LNCaP clone FGC (cell line): Measurements from ENCODE around the gene MYMK.

Source experiments
- DNase-seq: peaks from one replicate; pipeline ENCODE4 v3.0.0-alpha.2; 2011; ENCODE audit warnings: low read depth
- H3K4me3 ChIP-seq: 2 replicates; pipeline ENCODE4 v1.5.1; 2011; ENCODE audit warnings: mild to moderate bottlenecking, low read depth, low read length, control low read depth
- TF ChIP-seq, protein P1 (sequence below): IDR thresholded peaks from 2 replicates; pipeline ENCODE4 v1.5.1; 2012; ENCODE audit warnings: mild to moderate bottlenecking; ENCODE audit not compliant: control insufficient read depth, insufficient read depth; ENCODE audit errors: extremely low read depth

Gene MYMK

DNA sequence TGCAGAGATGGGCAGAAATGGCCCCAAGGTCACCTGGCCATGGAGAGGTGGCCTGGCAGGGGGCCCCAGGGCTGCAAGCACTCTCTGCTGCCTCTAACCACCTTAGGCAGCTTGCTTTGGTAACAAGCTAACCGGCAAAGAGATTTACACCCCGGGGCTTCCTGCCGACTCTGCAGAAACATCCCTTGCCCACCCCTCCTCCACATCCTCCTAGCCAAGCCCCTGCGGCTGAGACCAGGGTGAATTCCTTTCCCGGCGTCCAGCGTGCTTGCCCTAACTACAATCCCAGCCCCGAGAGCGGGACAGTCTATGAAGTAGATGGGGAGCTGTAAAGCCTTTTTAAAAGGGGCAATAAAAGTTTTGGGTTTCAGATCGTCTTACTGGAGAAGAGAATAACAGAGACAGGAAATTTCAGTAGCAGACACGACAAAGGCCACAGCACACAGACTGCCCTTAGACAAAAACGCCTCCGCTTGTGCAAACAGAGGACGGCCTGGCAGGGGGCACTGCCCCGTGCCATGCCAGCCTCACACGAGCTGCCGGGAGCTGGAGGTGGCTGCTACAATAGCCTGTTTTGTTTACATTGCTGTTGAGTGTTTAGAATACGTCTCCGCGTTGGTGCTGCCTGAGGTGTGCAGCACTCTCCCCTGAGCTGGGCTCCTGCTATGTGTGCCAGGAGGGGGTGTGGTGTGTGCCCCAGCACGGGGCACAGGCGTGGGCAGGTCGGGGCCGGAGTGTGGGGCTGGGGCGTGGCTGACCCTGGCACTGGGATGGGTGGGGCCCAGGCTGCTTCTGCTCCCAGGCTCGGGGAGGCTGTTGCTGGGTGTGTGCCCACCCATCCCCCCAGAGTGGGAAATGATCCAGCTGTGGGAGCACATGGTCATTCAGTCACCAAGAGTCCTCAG, 15.3 kb downstream of the MYMK start:
- 0 out of 2 replicates have a peak overlapping the region, but pooled peaks have one; percentile 18 for H3K4me3 ChIP-seq
- DNase-seq = peak; percentile 17
- TF ChIP-seq, protein P1, sequence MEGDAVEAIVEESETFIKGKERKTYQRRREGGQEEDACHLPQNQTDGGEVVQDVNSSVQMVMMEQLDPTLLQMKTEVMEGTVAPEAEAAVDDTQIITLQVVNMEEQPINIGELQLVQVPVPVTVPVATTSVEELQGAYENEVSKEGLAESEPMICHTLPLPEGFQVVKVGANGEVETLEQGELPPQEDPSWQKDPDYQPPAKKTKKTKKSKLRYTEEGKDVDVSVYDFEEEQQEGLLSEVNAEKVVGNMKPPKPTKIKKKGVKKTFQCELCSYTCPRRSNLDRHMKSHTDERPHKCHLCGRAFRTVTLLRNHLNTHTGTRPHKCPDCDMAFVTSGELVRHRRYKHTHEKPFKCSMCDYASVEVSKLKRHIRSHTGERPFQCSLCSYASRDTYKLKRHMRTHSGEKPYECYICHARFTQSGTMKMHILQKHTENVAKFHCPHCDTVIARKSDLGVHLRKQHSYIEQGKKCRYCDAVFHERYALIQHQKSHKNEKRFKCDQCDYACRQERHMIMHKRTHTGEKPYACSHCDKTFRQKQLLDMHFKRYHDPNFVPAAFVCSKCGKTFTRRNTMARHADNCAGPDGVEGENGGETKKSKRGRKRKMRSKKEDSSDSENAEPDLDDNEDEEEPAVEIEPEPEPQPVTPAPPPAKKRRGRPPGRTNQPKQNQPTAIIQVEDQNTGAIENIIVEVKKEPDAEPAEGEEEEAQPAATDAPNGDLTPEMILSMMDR = no peak

DNA sequence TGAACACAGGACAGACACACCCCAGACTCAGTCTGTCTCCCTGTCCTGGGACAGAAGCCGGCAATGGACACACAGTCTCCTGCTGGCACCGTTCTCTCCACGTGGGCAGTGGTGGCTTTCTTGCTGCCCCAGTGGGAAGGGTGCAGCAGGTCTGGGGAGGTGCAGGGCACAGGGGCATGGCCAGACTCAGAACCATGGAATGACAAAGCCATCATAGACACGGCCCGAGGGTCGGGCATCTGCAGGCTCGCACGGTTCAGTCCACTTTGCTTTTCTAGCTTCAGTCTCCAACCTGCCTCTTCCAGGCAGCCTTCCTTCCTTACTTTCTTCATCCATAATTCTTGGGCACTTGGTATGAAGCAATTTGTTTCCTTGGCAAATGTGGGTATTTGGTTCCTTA, 16.7 kb downstream of the MYMK start:
- no peak for DNase-seq
- H3K4me3 ChIP-seq = no peak overlapping the region
- TF ChIP-seq, protein P1 = no peak

DNA sequence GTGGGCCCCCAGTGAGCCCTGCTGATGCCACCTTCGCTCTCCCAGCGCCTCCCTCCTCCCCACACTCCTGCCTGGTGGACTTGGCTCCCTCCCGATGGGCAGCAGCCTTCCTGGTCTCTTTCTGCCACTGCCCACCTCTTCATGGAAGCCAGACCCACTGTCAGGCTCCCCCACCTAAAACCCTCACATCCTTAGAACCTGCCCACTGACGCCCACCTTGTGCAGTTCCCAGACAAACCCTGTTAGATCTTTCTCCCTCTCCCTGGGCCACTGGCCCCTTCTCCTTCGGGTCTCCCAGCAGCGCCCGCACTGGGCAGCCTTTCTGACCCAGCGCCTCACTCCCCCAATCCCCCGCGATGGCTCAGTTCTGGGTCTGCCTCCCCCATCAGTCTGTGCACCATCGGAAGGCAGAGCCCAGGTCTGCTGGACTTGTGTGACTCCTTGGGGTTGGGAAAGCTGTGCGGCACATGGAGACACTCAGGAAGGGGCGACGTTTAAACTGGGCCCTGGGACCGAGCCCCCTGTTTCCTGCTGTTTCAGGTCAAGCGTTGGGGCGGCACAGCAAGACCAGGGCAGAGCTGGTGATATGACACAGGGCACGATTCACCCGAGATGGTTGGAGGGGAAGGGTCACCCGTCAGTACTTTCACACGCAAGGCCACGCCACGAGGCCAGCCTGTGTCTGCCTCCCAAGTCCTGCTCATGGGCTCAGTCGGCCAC, 17.4 kb downstream of the MYMK start:
- TF ChIP-seq, protein P1 = no peak
- no peak overlapping the region for H3K4me3 ChIP-seq
- no peak for DNase-seq

DNA sequence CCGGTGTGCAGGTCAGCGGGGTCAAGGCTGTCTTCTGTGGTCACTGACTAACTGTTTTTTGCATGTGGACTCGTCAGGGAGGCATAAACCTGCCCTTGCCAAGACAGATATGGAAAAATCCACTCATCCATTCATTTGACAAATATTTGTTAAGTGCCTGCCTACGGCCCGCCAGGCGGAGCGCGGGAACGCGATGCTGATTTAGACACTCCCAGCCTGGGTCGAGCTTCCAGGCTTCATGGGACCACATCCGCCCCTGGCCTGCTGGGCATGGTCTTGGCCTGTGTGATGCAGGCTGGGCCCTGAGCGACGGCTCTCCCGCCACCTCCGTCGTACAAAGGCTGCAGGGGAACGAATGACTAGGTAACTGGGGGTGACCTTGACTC, 18.1 kb downstream of the MYMK start:
- H3K4me3 ChIP-seq = no peak overlapping the region
- TF ChIP-seq, protein P1 = no peak
- DNase-seq = peak; percentile 8

DNA sequence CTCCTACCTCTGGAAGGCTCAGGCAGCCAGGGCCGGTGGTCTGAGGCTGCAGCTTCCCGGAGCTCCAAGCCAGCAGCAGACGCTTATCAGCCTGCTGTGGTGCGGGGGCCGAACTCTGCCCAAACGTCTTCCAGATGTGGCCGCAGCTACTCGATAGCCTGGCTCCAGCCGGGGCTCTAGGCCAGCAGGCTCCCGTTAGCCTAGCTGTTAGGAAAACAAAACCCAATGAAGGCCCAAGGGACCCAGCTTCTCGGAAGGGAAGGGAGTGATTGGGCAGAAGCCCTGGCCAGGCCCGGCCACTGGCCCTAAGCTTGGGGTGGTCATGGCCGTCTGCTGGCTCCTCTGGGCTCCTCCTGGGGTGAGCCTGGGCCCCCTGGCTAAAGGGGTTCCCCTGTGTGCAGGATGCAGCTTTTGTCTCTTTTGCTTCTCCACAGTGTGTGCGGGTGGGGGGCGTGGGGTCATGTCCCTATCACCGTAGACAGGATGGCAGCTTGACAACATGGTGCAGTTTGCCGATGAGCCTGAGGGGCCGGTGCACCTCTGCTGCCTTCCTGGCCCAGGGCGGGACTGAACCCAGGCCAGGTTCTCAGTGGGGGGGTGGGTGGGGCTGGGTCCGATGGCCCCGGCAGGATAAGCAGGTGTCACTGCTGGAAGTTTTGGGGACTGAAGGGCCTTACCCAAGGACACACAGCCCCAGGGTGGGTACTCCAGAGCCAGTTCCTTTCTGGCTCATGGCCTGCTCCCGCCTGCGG, 18.7 kb downstream of the MYMK start:
- DNase-seq = no peak
- H3K4me3 ChIP-seq = no peak overlapping the region
- TF ChIP-seq, protein P1 = no peak

DNA sequence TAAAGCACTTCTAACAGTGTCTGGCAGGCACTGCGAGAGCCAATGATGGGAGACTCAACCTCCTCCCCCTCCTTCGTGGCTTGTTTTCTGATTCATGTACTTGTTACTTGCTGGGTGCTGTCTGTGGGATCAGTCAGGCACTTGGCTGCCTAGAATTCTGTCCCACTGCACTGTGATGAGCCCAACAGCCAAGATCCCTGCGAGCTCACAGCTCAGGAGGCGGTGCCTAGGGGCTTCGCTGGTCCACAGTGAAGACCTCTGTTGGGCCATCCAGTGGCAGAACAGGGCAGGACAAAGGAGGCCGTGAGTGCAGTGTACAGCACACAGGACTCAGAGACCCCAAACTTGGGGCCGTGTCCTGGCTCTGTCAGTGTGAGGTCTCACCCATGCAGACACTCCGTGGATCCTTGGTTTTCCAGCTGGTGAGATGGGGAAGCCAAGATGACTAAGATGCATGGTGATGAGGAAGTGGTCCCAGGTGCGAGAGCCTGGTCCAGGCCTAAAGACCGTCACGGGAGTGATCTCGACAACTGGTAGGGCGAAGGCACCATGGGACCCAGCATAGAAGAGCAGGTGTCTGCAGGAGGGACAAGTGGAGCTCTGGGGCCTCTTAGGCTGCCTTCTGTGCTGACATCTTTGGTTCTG, 19.5 kb downstream of the MYMK start:
- TF ChIP-seq, protein P1 = no peak
- no peak overlapping the region for H3K4me3 ChIP-seq
- DNase-seq = no peak
